Activated T-cell treated with anti-CD3 and anti-CD28 coated beads for 24 hours (primary cell): Measurements from ENCODE around the gene PRDM12.

Source experiments
- DNase-seq: peaks from one replicate; pipeline ENCODE4 v3.0.0-alpha.2; 2020; ENCODE audit warnings: low read depth

Gene PRDM12

DNA sequence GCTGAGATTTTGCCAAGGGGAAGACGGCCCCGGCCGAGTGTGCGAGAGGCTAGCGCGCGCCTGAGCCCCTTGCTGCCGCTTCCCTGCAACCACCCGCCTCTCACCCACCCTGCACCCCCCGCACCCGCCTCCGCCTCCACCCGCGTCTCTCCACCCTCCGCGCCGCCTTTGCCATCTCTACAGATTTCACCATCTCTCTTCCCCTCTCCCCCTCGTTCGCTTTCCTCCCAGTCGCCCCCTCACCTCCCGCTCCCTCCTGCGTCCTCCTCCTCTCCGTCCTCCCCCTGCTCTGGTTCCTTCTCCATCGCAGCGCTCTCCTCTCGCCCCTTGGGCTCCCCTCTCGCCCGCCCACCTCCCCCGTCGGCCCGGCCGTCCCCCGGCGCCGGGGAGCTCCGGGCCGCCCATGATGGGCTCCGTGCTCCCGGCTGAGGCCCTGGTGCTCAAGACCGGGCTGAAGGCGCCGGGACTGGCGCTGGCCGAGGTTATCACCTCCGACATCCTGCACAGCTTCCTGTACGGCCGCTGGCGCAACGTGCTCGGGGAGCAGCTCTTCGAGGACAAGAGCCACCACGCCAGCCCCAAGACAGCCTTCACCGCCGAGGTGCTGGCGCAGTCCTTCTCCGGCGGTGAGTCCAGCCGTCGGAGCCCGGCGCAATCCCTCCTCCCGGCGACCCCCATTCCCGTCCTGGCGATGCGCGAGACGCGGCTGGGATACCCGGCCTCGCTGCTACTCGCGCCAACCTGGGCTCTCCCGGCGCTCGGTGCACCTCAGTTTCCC is at the start of gene PRDM12:
TSS of gene PRDM12 (plus strand) at position 344 of the 778 bp plus-strand sequence. CDS start at position 404, 60 bp downstream.
- no peak for DNase-seq

DNA sequence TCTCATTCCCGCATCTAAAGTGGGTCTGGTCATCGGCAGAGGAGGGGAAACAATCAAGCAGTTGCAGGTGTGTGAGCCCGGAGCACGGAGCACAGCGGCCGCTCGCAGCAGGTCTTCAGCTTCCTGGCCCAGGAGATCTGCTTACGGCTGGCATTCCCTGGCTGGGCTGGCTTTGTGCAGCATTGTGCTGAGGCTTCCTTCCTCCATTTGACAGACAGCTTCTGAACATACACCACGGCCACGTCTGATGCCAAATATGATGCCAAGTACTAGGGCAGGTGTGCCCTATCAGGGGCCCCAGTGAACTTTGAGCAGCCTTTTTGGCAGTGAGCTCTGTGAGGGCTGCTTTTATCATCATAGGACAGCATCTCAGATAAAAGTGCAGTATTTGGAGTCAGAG is 47.9 kb upstream of the PRDM12 start:
- no peak for DNase-seq

GRCh38 chr9:130623466-130623865 is 40.9 kb upstream of the PRDM12 start:
- no peak for DNase-seq

GRCh38 chr9:130624154-130624553 is 40.2 kb upstream of the PRDM12 start:
- DNase-seq = no peak

- no peak for DNase-seq
Observed at GRCh38 chr9:130626249-130626996, 38.0 kb upstream of the PRDM12 start.

- DNase-seq = no peak
Observed at GRCh38 chr9:130627051-130627450, 37.3 kb upstream of the PRDM12 start.

GRCh38 chr9:130627896-130628792 is 36.2 kb upstream of the PRDM12 start:
- DNase-seq = no peak

GRCh38 chr9:130629443-130630070 is 34.8 kb upstream of the PRDM12 start:
- DNase-seq = no peak

GRCh38 chr9:130630071-130630450 is 34.3 kb upstream of the PRDM12 start:
- DNase-seq = no peak

- no peak for DNase-seq
Observed at GRCh38 chr9:130630506-130631330, 33.7 kb upstream of the PRDM12 start.

DNA sequence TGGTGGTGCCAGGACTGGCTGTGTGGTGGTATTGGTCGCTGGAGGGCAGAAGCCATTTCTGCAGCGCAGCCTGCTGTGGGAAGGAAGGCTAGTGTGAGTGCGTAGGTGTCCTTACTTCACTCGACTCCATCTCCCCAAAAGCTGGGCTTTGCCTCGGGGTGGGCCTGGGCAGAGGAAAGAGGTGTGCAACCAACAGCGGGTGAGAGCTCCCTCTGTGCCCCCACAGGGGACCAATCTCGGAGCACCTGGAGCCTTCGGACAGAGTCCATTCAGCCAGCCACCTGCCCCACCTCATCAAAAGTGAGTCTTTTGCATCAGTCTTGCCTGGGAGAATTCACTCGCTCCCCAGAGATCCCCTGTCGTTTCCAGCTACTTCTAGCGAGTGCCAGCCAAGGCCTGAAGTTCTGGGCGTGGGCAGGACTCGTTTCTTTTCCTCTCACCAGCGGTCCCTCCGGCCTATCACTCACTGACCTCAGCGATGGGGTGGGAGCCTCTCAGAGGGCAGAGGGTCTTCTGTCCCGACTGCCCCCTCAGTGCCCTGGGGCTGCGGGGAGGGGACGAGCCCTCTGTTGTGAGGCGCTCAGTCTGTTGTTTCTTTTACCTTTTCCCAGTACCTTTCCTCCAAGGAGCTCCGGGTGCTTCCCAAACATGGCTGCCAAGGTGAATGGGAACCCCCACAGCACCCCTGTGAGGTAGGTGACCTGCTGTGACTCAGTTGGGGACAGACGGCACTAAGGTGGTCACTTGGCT is 32.9 kb upstream of the PRDM12 start:
- no peak for DNase-seq

DNA sequence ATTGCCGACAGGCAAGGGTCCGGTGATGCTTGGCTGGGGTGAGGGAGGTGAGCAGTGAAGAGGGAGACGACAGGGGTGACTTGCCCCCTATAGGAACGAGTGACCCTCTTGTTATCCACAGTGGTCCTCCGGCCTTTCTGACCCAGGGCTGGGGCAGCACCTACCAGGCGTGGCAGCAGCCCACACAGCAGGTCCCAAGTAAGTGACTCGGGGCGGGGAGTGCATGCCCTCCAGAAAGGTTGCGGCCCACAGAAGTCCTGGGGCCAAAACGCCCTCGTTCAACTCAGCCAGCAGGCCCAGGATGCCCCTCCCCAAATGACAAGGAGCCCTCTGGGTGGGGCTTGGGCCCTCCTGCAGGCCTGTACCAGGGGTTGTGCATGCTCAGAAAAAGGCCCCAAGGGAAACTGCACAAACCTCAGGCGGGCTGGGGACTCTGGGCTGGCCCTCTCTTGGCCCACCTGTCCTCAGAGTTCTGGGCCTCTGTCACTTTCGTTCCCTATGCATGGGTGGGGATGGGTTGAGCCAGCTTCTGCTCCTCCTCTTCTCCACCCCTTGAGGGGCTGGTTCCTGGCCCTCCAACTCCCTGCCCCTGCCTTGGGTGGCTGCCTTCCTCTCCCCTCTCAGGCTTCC is 32.2 kb upstream of the PRDM12 start:
- DNase-seq = no peak

GRCh38 chr9:130632841-130633240 is 31.6 kb upstream of the PRDM12 start:
- DNase-seq = no peak

GRCh38 chr9:130633336-130634190 is 30.8 kb upstream of the PRDM12 start:
- DNase-seq = no peak

DNA sequence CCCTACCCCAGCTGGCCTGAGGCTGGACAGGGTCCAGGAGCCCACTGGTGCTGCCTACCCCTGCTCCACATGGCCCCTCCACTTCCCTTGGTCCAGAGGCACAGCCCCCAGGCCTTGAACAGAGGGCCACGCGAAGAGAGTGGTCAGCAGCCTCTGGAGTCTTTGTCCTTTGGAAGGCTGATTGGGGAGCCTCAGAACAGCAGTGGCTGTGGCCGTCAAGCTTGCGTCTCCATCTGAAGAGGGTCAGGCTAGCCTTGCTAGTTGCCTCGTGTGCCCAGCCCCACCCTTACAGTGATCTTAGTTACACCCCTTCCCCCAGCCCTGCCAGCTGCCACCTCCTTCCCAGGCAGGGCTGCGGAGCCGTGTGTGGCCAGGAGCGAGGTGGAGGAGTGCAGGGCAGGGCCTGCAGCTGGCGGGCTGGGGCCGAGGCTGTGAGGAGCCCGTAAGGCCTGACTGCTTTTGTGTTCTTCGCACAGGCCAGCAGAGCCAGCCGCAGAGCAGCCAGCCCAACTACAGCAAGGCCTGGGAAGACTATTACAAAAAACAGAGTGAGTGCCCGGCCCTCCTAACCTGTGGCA is 30.1 kb upstream of the PRDM12 start:
- no peak for DNase-seq

DNA sequence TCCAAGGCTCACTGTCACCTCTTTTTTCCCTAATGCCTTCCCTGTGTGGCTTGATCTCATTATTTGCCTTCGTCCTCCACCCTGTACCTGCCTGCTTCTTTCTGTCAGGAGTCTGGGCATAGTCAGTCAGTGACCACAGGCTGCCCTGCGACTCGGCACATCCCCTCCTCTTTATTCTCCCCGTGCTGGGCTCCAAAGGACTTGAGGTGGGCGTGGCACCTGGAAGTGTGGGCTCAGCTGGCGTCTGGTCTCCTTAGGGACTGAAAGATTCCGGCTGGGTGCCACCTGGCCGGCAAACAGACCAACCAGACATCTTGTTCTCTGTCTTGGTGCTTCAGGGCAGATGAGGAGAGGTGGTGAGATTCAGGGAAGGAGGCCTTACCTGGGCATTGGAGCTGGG is 29.6 kb upstream of the PRDM12 start:
- no peak for DNase-seq

- no peak for DNase-seq
Observed at GRCh38 chr9:130635306-130635705, 29.1 kb upstream of the PRDM12 start.
